ENCODE measurements around the gene FRMD5.

DNA sequence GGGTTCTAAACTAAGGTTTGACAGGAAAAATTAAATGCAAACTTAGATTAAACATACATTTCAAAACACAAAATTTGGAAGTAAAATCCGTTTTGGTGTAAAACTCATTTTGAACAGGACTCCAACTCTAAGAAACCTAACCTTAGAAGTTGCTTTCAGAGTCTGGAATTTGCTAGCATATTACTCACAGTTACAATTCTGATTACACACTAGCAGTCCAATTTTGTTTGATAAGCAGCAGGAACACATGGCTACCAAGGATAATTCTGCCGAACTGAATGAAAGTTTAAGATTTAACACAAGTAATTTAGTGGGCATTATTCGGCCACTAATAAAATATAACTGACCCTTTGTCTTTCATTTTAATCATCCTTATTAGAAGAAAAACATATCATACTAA lies 49.6 kb downstream of the FRMD5 start:
- TF ChIP-seq, protein P1, sequence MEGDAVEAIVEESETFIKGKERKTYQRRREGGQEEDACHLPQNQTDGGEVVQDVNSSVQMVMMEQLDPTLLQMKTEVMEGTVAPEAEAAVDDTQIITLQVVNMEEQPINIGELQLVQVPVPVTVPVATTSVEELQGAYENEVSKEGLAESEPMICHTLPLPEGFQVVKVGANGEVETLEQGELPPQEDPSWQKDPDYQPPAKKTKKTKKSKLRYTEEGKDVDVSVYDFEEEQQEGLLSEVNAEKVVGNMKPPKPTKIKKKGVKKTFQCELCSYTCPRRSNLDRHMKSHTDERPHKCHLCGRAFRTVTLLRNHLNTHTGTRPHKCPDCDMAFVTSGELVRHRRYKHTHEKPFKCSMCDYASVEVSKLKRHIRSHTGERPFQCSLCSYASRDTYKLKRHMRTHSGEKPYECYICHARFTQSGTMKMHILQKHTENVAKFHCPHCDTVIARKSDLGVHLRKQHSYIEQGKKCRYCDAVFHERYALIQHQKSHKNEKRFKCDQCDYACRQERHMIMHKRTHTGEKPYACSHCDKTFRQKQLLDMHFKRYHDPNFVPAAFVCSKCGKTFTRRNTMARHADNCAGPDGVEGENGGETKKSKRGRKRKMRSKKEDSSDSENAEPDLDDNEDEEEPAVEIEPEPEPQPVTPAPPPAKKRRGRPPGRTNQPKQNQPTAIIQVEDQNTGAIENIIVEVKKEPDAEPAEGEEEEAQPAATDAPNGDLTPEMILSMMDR (IDR thresholded peaks at IDR 0.05; ENCODE audit: poor library complexity) = no peak
- no peak for TF ChIP-seq EZH2 (IDR thresholded peaks at IDR 0.05; ENCODE audit: borderline replicate concordance)
- no peak for TF ChIP-seq EZH2phosphoT487 (IDR thresholded peaks at IDR 0.05; ENCODE audit: low read depth, severe bottlenecking, unreplicated experiment)
